ENCODE data around the gene FAM174B.

DNA sequence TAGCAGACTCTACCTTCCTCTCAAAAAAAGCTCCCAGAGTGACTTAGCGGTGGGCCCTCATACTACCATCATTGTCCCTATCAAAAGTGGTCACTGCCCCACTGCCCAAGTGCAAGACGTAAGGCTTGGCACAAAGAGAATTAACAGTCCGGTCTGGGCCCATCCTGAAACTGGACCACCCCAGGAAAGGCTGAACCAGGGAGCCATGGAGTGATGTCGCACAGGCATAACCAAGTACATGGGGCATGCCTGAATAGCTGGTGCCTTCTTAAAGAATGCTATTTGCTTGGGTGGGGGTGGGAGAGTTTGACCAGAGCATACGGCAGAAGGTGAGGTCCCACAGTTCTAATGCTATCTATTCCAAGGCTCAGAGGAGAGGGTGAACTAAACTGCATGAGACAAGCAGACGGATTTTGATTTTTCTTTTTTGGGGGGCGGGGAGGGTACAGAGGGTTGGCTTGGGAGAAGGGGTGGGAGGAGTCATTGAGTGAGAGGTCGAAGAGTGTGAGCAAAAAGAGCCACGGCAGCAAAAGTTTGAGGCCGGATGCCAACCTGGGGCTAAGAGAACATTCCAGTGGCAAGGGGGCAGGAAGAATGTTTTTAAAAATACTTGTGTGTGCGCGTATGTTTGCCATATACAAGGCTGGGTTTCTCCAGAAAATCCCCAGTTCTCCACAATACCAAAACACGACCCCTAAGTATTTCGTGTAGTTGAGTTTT, 50.2 kb downstream of the FAM174B start:
- TF ChIP-seq MYC (IDR thresholded peaks at IDR 0.05; ENCODE audit: low read depth, low read length) (no peak), CTCF (IDR thresholded peaks at IDR 0.05; ENCODE audit: low read depth, low read length) (no peak), POLR2A (IDR thresholded peaks at IDR 0.05; ENCODE audit: extremely low read depth, insufficient read length) (no peak)

Data from NB4 (cell line).